Sigmoid colon (tissue), 7 donors: ENCODE results near the gene CYLC2. TPM values are rescaled to one million over a fixed set of nuclear protein-coding genes. Genes with fewer than 3 reads are reported as not detected.

Experiments used
- DNase-seq: peaks from one replicate; pipeline ENCODE4 v3.0.0-alpha.2; 2019
- H3K27ac ChIP-seq, 4 donors: fragments of 200-600 bp; sonication (generic); one replicate each; pipeline ENCODE4 v1.5.1; 2016 to 2019; ENCODE audit warnings: mild to moderate bottlenecking in 1 of 4
- H3K27me3 ChIP-seq, 3 donors: fragments of 200-600 bp; sonication (generic); one replicate each; pipeline ENCODE4 v1.5.1; 2019; ENCODE audit warnings: mild to moderate bottlenecking in 1 of 3
- H3K36me3 ChIP-seq, 4 donors: fragments of 200-600 bp; sonication (generic); one replicate each; pipeline ENCODE4 v1.5.1; 2016 to 2019
- H3K4me1 ChIP-seq, 4 donors: fragments of 200-600 bp; sonication (generic); one replicate each; pipeline ENCODE4 v1.5.1; 2017 to 2019
- H3K4me3 ChIP-seq, 4 donors: fragments of 200-600 bp; sonication (generic); one replicate each; pipeline ENCODE4 v1.5.1; 2017 to 2019; ENCODE audit warnings: mild to moderate bottlenecking in 2 of 4, moderate library complexity in 1 of 4
- H3K9me3 ChIP-seq, 4 donors: fragments of 200-600 bp in 3 of 4; sonication (generic) in 3 of 4; one replicate each; pipeline versions ENCODE4 v1.5.1 to v1.6.1; 2013 to 2019
- CTCF ChIP-seq, 4 experiments: fragments of 450-650 bp in 3 of 4; fragments of 200-600 bp in 1 of 4; IDR thresholded peaks; one replicate each; pipeline ENCODE4 v1.5.1; 2016 to 2019; ENCODE audit warnings: antibody characterized with exemption in 4 of 4, mild to moderate bottlenecking in 3 of 4, moderate library complexity in 2 of 4
- EP300 ChIP-seq, 4 donors: sonication (generic); formaldehyde crosslinking; IDR thresholded peaks; one replicate each; pipeline ENCODE4 v1.6.1; 2017; ENCODE audit warnings: antibody characterized with exemption in 4 of 4
- POLR2A ChIP-seq, 2 donors: fragments of 450-650 bp; IDR thresholded peaks; one replicate each; pipeline ENCODE4 v1.6.1; 2016; ENCODE audit warnings: antibody characterized with exemption in 2 of 2, mild to moderate bottlenecking in 2 of 2, moderate library complexity in 2 of 2
- POLR2AphosphoS5 ChIP-seq, 4 donors: sonication (generic); formaldehyde crosslinking; IDR thresholded peaks; one replicate each; pipeline ENCODE4 v1.6.1; 2017; ENCODE audit warnings: antibody characterized with exemption in 4 of 4
- WGBS, 2 donors: extraction: QIAGEN DNeasy Blood & Tissue Kit; methylation state at CpG; one replicate each; pipeline ENCODE4 v1.1.7; 2013; 5-methylcytosine and 5-hydroxymethylcytosine counted together
- intact Hi-C: fragments of 100-400 bp; cut with DNase I; formaldehyde crosslinking; loops from one replicate; pipeline ENCODE4 v1.15.1; 2023
- polyA plus RNA-seq, 3 donors: library from polyadenylated mRNA; stranded (reverse); fragments of 200-250 nt; gene quantifications; one replicate each; pipeline ENCODE4 v1.2.3, GENCODE V29; 2013
- total RNA-seq, 4 donors: library from RNA; depleted of rRNA; stranded (reverse); fragments of >200 nt; gene quantifications; one replicate each; pipeline ENCODE4 v1.1.0, GENCODE V29; 2016
- donor health status: healthy with polysubstance abuse.
- donor health status: Bipolar disorder and iron deficiency.
- donor health status: healthy.

The CYLC2 gene
- not detected for total RNA-seq
- not detected for polyA plus RNA-seq

GRCh38 chr9:102995033-102995432 is at the start of gene CYLC2:
Gene CYLC2, plus strand, starts transcription at chr9:102995333. Its CDS starts 48 bp downstream, at chr9:102995381.
- intact Hi-C loops: no loop called here
- H3K4me1 ChIP-seq: no peaks in the 10 kb centered on the region
- H3K27me3 ChIP-seq: no peaks in the 10 kb centered on the region
- no peak for DNase-seq
- H3K4me3 ChIP-seq: no peak within 1 kb of the TSS
- H3K36me3 ChIP-seq: no peaks in the 10 kb centered on the region
- no peak for TF ChIP-seq POLR2A (IDR thresholded peaks at IDR 0.05)
- no peak for TF ChIP-seq EP300 (IDR thresholded peaks at IDR 0.05)
- no peak for TF ChIP-seq POLR2AphosphoS5 (IDR thresholded peaks at IDR 0.05)
- no peak for TF ChIP-seq CTCF (IDR thresholded peaks at IDR 0.05)
- H3K27ac ChIP-seq: no peak within 1 kb of the TSS
- no peaks in the 10 kb centered on the region for H3K9me3 ChIP-seq

GRCh38 chr9:102950346-102950745 is 44.8 kb upstream of the CYLC2 start:
- Histone ChIP-seq H3K4me3 (no peak overlapping the region), H3K27ac (no peak overlapping the region), H3K36me3 (no peaks in the 10 kb centered on the region), H3K4me1 (no peaks in the 10 kb centered on the region), H3K9me3 (no peaks in the 10 kb centered on the region), H3K27me3 (no peaks in the 10 kb centered on the region)
- DNase-seq: no peak
- intact Hi-C loops: no loop called here
- TF ChIP-seq CTCF (IDR thresholded peaks at IDR 0.05): no peak
- TF ChIP-seq POLR2A (IDR thresholded peaks at IDR 0.05): no peak
- no peak for TF ChIP-seq EP300 (IDR thresholded peaks at IDR 0.05)
- no peak for TF ChIP-seq POLR2AphosphoS5 (IDR thresholded peaks at IDR 0.05)
- WGBS, 2 donors: 47 to 64% methylated on average over 2 of the region's 2 CpGs

- H3K27me3 ChIP-seq: no peaks in the 10 kb centered on the region
- H3K9me3 ChIP-seq: peaks cover 0 to 5% (median under 1%) of the 10 kb centered on the region in 4 donors
- no peak overlapping the region for H3K27ac ChIP-seq
- TF ChIP-seq POLR2A (IDR thresholded peaks at IDR 0.05): no peak
- no peak for TF ChIP-seq POLR2AphosphoS5 (IDR thresholded peaks at IDR 0.05)
- no peak for TF ChIP-seq CTCF (IDR thresholded peaks at IDR 0.05)
- TF ChIP-seq EP300 (IDR thresholded peaks at IDR 0.05): no peak
- no peaks in the 10 kb centered on the region for H3K4me1 ChIP-seq
- H3K4me3 ChIP-seq: no peak overlapping the region
- H3K36me3 ChIP-seq: no peaks in the 10 kb centered on the region
- 93 to 94% methylated on average over 7 of the region's 7 CpGs for WGBS, 2 donors
- intact Hi-C loops: no loop called here
- DNase-seq: no peak
Measured at GRCh38 chr9:102966999-102967398, 28.1 kb upstream of the CYLC2 start.

- DNase-seq: no peak
- H3K9me3 ChIP-seq: peaks cover 0 to 5% (median under 1%) of the 10 kb centered on the region in 4 donors
- no peaks in the 10 kb centered on the region for H3K4me1 ChIP-seq
- TF ChIP-seq EP300 (IDR thresholded peaks at IDR 0.05): no peak
- TF ChIP-seq POLR2A (IDR thresholded peaks at IDR 0.05): no peak
- TF ChIP-seq POLR2AphosphoS5 (IDR thresholded peaks at IDR 0.05): no peak
- TF ChIP-seq CTCF (IDR thresholded peaks at IDR 0.05): no peak
- H3K27ac ChIP-seq: no peak overlapping the region
- no peaks in the 10 kb centered on the region for H3K36me3 ChIP-seq
- intact Hi-C loops: no loop called here
- H3K4me3 ChIP-seq: no peak overlapping the region
- H3K27me3 ChIP-seq: no peaks in the 10 kb centered on the region
- WGBS, 2 donors: 93 to 95% methylated on average over 2 of the region's 2 CpGs
Measured at GRCh38 chr9:102967979-102968378, 27.2 kb upstream of the CYLC2 start.

- WGBS, 2 donors: 76 to 83% methylated on average over 2 of the region's 2 CpGs
- peaks cover 0 to 5% (median under 1%) of the 10 kb centered on the region in 4 donors for H3K9me3 ChIP-seq
- no peak overlapping the region for H3K4me3 ChIP-seq
- DNase-seq: no peak
- H3K36me3 ChIP-seq: no peaks in the 10 kb centered on the region
- intact Hi-C loops: no loop called here
- no peaks in the 10 kb centered on the region for H3K27me3 ChIP-seq
- H3K27ac ChIP-seq: no peak overlapping the region
- no peaks in the 10 kb centered on the region for H3K4me1 ChIP-seq
- no peak for TF ChIP-seq POLR2A (IDR thresholded peaks at IDR 0.05)
- no peak for TF ChIP-seq EP300 (IDR thresholded peaks at IDR 0.05)
- TF ChIP-seq CTCF (IDR thresholded peaks at IDR 0.05): no peak
- TF ChIP-seq POLR2AphosphoS5 (IDR thresholded peaks at IDR 0.05): no peak
Measured at GRCh38 chr9:102972780-102973179, 22.4 kb upstream of the CYLC2 start.
